Caco-2 (cell line): ENCODE measurements around the gene FCRLB. TPM values are rescaled to one million over a fixed set of nuclear protein-coding genes. Genes with fewer than 3 reads are reported as not detected.

Experiments
- BruUV-seq: library from RNA; stranded (reverse); fragments of 400-500 nt; replicated peaks from 2 replicates; lab custom pipeline; 2021; lab: Mats Ljungman, UMichigan
- CTCF ChIA-PET: fragments of 300-600 bp; sonication (Branson Sonifier 250); formaldehyde crosslinking; loops from one replicate; lab custom pipeline; 2022; ENCODE audit warnings: antibody characterized with exemption; lab: Charles Lee
- POLR2A ChIA-PET: fragments of 300-600 bp; sonication (Branson Sonifier 250); formaldehyde crosslinking; loops from one replicate; lab custom pipeline; 2022; ENCODE audit warnings: antibody characterized with exemption; lab: Charles Lee
- DNase-seq, 2 experiments: peaks; one replicate each; pipeline versions ENCODE4 v3.0.0 to v3.0.0-alpha.2; 2020 to 2022
- H3K27me3 ChIP-seq: replicated peaks from 2 replicates; pipeline ENCODE4 v1.6.0; 2011; ENCODE audit warnings: low read length; ENCODE audit not compliant: control insufficient read depth, insufficient read depth
- H3K36me3 ChIP-seq: 2 replicates; pipeline ENCODE4 v1.5.1; 2011; ENCODE audit warnings: low read length; ENCODE audit not compliant: control insufficient read depth, insufficient read depth
- H3K4me1 ChIP-seq: fragments of 250-450 bp; sonication (Bioruptor Pico); 2 replicates; pipeline ENCODE4 v1.5.1; 2020; ENCODE audit warnings: mild to moderate bottlenecking
- H3K4me3 ChIP-seq: 2 replicates; pipeline ENCODE4 v1.5.1; 2011; ENCODE audit warnings: low read depth, mild to moderate bottlenecking, control low read depth, low read length
- H3K9me3 ChIP-seq: fragments of 250-450 bp; sonication (Bioruptor Pico); 2 replicates; pipeline ENCODE4 v1.5.1; 2020; ENCODE audit warnings: mild to moderate bottlenecking, moderate library complexity
- H3K27ac Mint-ChIP-seq: one replicate; pipeline ENCODE4 v1.8.0; 2022; ENCODE audit warnings: mixed read lengths; ENCODE audit not compliant: unreplicated experiment
- H3K27me3 Mint-ChIP-seq: one replicate; pipeline ENCODE4 v1.8.0; 2022; ENCODE audit warnings: mixed read lengths; ENCODE audit not compliant: insufficient read depth, unreplicated experiment
- H3K36me3 Mint-ChIP-seq: one replicate; pipeline ENCODE4 v1.8.0; 2022; ENCODE audit warnings: mild to moderate bottlenecking, mixed read lengths; ENCODE audit not compliant: insufficient read depth, unreplicated experiment
- H3K4me1 Mint-ChIP-seq: one replicate; pipeline ENCODE4 v1.8.0; 2022; ENCODE audit warnings: low read depth, mixed read lengths; ENCODE audit not compliant: unreplicated experiment
- H3K4me3 Mint-ChIP-seq: one replicate; pipeline ENCODE4 v1.8.0; 2022; ENCODE audit warnings: mild to moderate bottlenecking, moderate library complexity, mixed read lengths; ENCODE audit not compliant: unreplicated experiment
- H3K9me3 Mint-ChIP-seq: one replicate; pipeline ENCODE4 v1.8.0; 2022; ENCODE audit warnings: mixed read lengths; ENCODE audit not compliant: unreplicated experiment
- intact Hi-C: fragments of 100-400 bp; cut with micrococcal nuclease; formaldehyde crosslinking; loops from one replicate; pipeline ENCODE4 v1.10.0; 2022; ENCODE audit not compliant: unreplicated experiment
- total RNA-seq: library from RNA; stranded (reverse); gene quantifications from 2 replicates; pipeline ENCODE4 v1.2.3, GENCODE V29; 2022
- TF ChIP-seq, protein P1 (sequence below), 2 experiments: fragments of 200-600 bp in 1 of 2; IDR thresholded peaks; 1 replicate in 1 of 2; 2 replicates in 1 of 2; pipeline versions ENCODE4 v1.5.1 to v1.8.0; 2011 to 2022; ENCODE audit warnings: antibody characterized with exemption in 1 of 2, control low read depth in 1 of 2, inconsistent platforms in 1 of 2, low read depth in 1 of 2, low read length in 1 of 2, mild to moderate bottlenecking in 1 of 2, moderate library complexity in 1 of 2; ENCODE audit not compliant: insufficient read depth in 1 of 2, severe bottlenecking in 1 of 2, unreplicated experiment in 1 of 2

The FCRLB gene
- total RNA-seq, 1 experiment from 2014 or later: 0.29 TPM

DNA sequence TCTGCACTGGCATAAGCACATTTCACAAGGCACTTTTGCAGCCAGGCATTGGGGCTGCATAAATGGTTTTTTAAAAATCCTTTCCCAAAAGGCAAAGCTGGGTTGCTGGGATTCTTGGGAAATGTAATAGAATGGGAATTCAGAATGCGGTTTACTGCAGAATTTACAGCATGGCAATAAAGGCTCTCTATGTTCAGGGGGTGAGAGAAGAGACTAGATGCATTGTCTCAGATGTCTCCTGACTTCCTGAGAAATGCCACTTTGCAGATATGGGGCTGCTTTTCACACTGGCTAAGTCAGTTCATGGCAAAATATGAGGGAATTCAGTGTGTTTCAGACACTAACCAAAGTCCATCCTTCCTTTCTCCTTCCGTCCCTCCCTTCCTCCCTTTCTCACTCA is 44.9 kb upstream of the FCRLB start:
- Mint-ChIP-seq H3K4me1 (no peaks in the 10 kb centered on the region), H3K27me3 (peaks cover 2% of the 10 kb centered on the region), H3K27ac (no peak overlapping the region), H3K36me3 (no peaks in the 10 kb centered on the region), H3K9me3 (no peaks in the 10 kb centered on the region), H3K4me3 (no peak overlapping the region)
- intact Hi-C loops: no loop called here
- Histone ChIP-seq H3K9me3 (no peaks in the 10 kb centered on the region), H3K27me3 (no peaks in the 10 kb centered on the region), H3K4me3 (no peak overlapping the region), H3K4me1 (no peaks in the 10 kb centered on the region), H3K36me3 (no peaks in the 10 kb centered on the region)
- ChIA-PET CTCF (no interaction called here), POLR2A (no interaction called here)
- no peak for DNase-seq
- TF ChIP-seq, protein P1, sequence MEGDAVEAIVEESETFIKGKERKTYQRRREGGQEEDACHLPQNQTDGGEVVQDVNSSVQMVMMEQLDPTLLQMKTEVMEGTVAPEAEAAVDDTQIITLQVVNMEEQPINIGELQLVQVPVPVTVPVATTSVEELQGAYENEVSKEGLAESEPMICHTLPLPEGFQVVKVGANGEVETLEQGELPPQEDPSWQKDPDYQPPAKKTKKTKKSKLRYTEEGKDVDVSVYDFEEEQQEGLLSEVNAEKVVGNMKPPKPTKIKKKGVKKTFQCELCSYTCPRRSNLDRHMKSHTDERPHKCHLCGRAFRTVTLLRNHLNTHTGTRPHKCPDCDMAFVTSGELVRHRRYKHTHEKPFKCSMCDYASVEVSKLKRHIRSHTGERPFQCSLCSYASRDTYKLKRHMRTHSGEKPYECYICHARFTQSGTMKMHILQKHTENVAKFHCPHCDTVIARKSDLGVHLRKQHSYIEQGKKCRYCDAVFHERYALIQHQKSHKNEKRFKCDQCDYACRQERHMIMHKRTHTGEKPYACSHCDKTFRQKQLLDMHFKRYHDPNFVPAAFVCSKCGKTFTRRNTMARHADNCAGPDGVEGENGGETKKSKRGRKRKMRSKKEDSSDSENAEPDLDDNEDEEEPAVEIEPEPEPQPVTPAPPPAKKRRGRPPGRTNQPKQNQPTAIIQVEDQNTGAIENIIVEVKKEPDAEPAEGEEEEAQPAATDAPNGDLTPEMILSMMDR (IDR thresholded peaks at IDR 0.05; ENCODE audit: insufficient read depth in 1 of 2, low read depth in 1 of 2, low read length in 1 of 2, severe bottlenecking in 1 of 2, unreplicated experiment in 1 of 2): no peak
- no TSS peak for BruUV-seq

GRCh38 chr1:161676958-161677689 is 44.2 kb upstream of the FCRLB start:
- TF ChIP-seq, protein P1 (IDR thresholded peaks at IDR 0.05; ENCODE audit: insufficient read depth in 1 of 2, low read depth in 1 of 2, low read length in 1 of 2, severe bottlenecking in 1 of 2, unreplicated experiment in 1 of 2): no peak
- POLR2A ChIA-PET: no interaction called here
- no peaks in the 10 kb centered on the region for H3K4me1 Mint-ChIP-seq
- H3K9me3 ChIP-seq: no peaks in the 10 kb centered on the region
- H3K4me3 Mint-ChIP-seq: no peak overlapping the region
- H3K9me3 Mint-ChIP-seq: no peaks in the 10 kb centered on the region
- H3K27ac Mint-ChIP-seq: no peak overlapping the region
- H3K36me3 Mint-ChIP-seq: no peaks in the 10 kb centered on the region
- CTCF ChIA-PET: no interaction called here
- BruUV-seq: no TSS peak
- intact Hi-C loops: no loop called here
- H3K27me3 Mint-ChIP-seq: peaks cover 6% of the 10 kb centered on the region
- no peak overlapping the region for H3K4me3 ChIP-seq
- no peaks in the 10 kb centered on the region for H3K4me1 ChIP-seq
- H3K36me3 ChIP-seq: no peaks in the 10 kb centered on the region
- H3K27me3 ChIP-seq: no peaks in the 10 kb centered on the region
- DNase-seq: no peak

DNA sequence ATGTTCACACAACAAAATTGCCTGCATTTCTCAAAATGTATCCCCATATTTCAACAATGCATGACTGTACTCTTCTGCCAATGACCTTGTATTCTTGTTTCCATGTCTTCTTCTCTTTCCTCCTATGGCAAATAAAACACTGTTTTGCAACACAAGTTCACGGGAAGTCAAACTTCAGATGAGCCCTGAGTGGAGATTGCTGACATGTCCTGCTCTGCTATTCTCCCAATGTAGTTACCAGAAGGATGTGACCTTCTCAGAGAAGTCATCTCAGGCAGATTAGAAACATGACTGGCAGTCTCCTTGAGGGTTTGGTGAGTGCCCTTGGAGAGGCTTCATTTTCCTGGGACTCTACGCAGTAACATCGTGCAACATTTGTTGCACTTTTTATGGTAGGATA is 42.8 kb upstream of the FCRLB start:
- DNase-seq: no peak
- intact Hi-C loops: no loop called here
- Histone ChIP-seq H3K4me3 (no peak overlapping the region), H3K36me3 (no peaks in the 10 kb centered on the region), H3K9me3 (no peaks in the 10 kb centered on the region), H3K27me3 (no peaks in the 10 kb centered on the region), H3K4me1 (no peaks in the 10 kb centered on the region)
- CTCF ChIA-PET: no interaction called here
- Mint-ChIP-seq H3K9me3 (no peaks in the 10 kb centered on the region), H3K27ac (no peak overlapping the region), H3K27me3 (peaks cover 12% of the 10 kb centered on the region), H3K4me3 (no peak overlapping the region), H3K4me1 (no peaks in the 10 kb centered on the region), H3K36me3 (no peaks in the 10 kb centered on the region)
- POLR2A ChIA-PET: no interaction called here
- BruUV-seq: no TSS peak
- TF ChIP-seq, protein P1 (IDR thresholded peaks at IDR 0.05; ENCODE audit: insufficient read depth in 1 of 2, low read depth in 1 of 2, low read length in 1 of 2, severe bottlenecking in 1 of 2, unreplicated experiment in 1 of 2): no peak
